ENCODE data around the gene SRGAP1. TPM values are rescaled to one million over a fixed set of nuclear protein-coding genes. Genes with fewer than 3 reads are reported as not detected.

The SRGAP1 gene
- total and polyA plus RNA-seq, 7 donors, result 0.23 to 5.1 (median 1.5) TPM

GRCh38 chr12:63804746-63805145 is 39.8 kb upstream of the SRGAP1 start:
- 71 to 73% (median 73%) methylated on average over 2 of the region's 2 CpGs for WGBS, 3 donors

GRCh38 chr12:63805704-63806672 is 38.5 kb upstream of the SRGAP1 start:
- no peaks in the 10 kb centered on the region for H3K9me3 ChIP-seq
- intact Hi-C loops (cut with DNase I), result loop anchor here (10.0 kb wide), 2 partner anchors 141 to 701 kb away; partner anchors contain the start of gene DPY19L2 (in 1 of the 2)
- H3K4me3 ChIP-seq, result no peak overlapping the region
- H3K27ac ChIP-seq, result no peak overlapping the region
- no peaks in the 10 kb centered on the region for H3K27me3 ChIP-seq (ENCODE audit: insufficient read depth in 3 of 3, low read length in 2 of 3)
- H3K4me1 ChIP-seq, result no peaks in the 10 kb centered on the region
- ATAC-seq (no peak), DNase-seq (no peak)
- TF ChIP-seq CTCF (IDR thresholded peaks at IDR 0.05), result no peak
- peaks cover 0 to 35% of the 10 kb centered on the region in 2 donors for H3K36me3 ChIP-seq (ENCODE audit: insufficient read depth in 1 of 2, low read depth in 1 of 2)
- 74 to 84% (median 80%) methylated on average over 3 of the region's 3 CpGs for WGBS, 3 donors

More at GRCh38 chr12:63804746-63805145, 39.8 kb upstream of the SRGAP1 start:
- peaks cover 0 to 34% of the 10 kb centered on the region in 2 donors for H3K36me3 ChIP-seq (ENCODE audit: insufficient read depth in 1 of 2, low read depth in 1 of 2)
- no peak for ATAC-seq
- TF ChIP-seq CTCF (IDR thresholded peaks at IDR 0.05), result no peak
- no peak for DNase-seq
- no peaks in the 10 kb centered on the region for H3K4me1 ChIP-seq
- no peak overlapping the region for H3K4me3 ChIP-seq
- no peaks in the 10 kb centered on the region for H3K27me3 ChIP-seq (ENCODE audit: insufficient read depth in 3 of 3, low read length in 2 of 3)
- no peaks in the 10 kb centered on the region for H3K9me3 ChIP-seq
- intact Hi-C loops (cut with DNase I), result loop anchor here (10.0 kb wide), 2 partner anchors 140 to 700 kb away; partner anchors contain the start of gene DPY19L2 (in 1 of the 2)
- no peak overlapping the region for H3K27ac ChIP-seq

GRCh38 chr12:63808631-63809030 is 35.9 kb upstream of the SRGAP1 start:
- no peak for DNase-seq
- ATAC-seq, result no peak
- H3K9me3 ChIP-seq, result no peaks in the 10 kb centered on the region
- H3K27ac ChIP-seq, result no peak overlapping the region
- 73 to 83% (median 78%) methylated on average over 5 of the region's 5 CpGs for WGBS, 3 donors
- no peak for TF ChIP-seq CTCF (IDR thresholded peaks at IDR 0.05)
- intact Hi-C loops (cut with DNase I), result loop anchor here (10.0 kb wide), 2 partner anchors 144 to 704 kb away; partner anchors contain the start of gene DPY19L2 (in 1 of the 2)
- H3K27me3 ChIP-seq (ENCODE audit: insufficient read depth in 3 of 3, low read length in 2 of 3), result no peaks in the 10 kb centered on the region
- H3K4me1 ChIP-seq, result no peaks in the 10 kb centered on the region
- no peak overlapping the region for H3K4me3 ChIP-seq
- H3K36me3 ChIP-seq (ENCODE audit: insufficient read depth in 1 of 2, low read depth in 1 of 2), result peaks cover 0 to 35% of the 10 kb centered on the region in 2 donors

GRCh38 chr12:63809566-63809965 is 34.9 kb upstream of the SRGAP1 start:
- 67 to 74% (median 70%) methylated on average over 4 of the region's 4 CpGs for WGBS, 3 donors

More at GRCh38 chr12:63809566-63809965, 34.9 kb upstream of the SRGAP1 start:
- no peak overlapping the region for H3K27ac ChIP-seq
- H3K4me3 ChIP-seq, result no peak overlapping the region
- ATAC-seq, result no peak
- no peak for TF ChIP-seq CTCF (IDR thresholded peaks at IDR 0.05)
- intact Hi-C loops (cut with DNase I), result loop anchor here (10.0 kb wide), 2 partner anchors 145 to 705 kb away; partner anchors contain the start of gene DPY19L2 (in 1 of the 2)
- peaks cover 0 to 35% of the 10 kb centered on the region in 2 donors for H3K36me3 ChIP-seq (ENCODE audit: insufficient read depth in 1 of 2, low read depth in 1 of 2)
- no peaks in the 10 kb centered on the region for H3K4me1 ChIP-seq
- no peaks in the 10 kb centered on the region for H3K9me3 ChIP-seq
- DNase-seq, result no peak
- no peaks in the 10 kb centered on the region for H3K27me3 ChIP-seq (ENCODE audit: insufficient read depth in 3 of 3, low read length in 2 of 3)
